22Rv1 (cell line): ENCODE data around the gene MOB3B.

ENCODE experiments used
- CTCF ChIP-seq: fragments of 450-650 bp; IDR thresholded peaks from 2 replicates; pipeline ENCODE4 v1.5.1; 2017; ENCODE audit warnings: mild to moderate bottlenecking
- ZFX ChIP-seq: fragments of 450-650 bp; IDR thresholded peaks from 2 replicates; pipeline ENCODE4 v1.6.1; 2017; ENCODE audit warnings: antibody characterized with exemption, borderline replicate concordance

- TF ChIP-seq CTCF (no peak), ZFX (no peak)
Observed at GRCh38 chr9:27340961-27341511, 188.6 kb downstream of the MOB3B start.
